Loucy (cell line): ENCODE results near the gene IL9.

ENCODE experiments used
- H2AFZ ChIP-seq: fragments of 200-600 bp; sonication (generic); 2 replicates; pipeline ENCODE4 v1.6.0; 2016; ENCODE audit warnings: antibody characterized with exemption, mild to moderate bottlenecking, low read length, moderate library complexity
- H3F3A ChIP-seq: fragments of 200-600 bp; 2 replicates; pipeline ENCODE4 v1.6.0; 2016; ENCODE audit warnings: antibody characterized with exemption, low read depth, mild to moderate bottlenecking
- H3K27me3 ChIP-seq: fragments of 200-600 bp; sonication (generic); 2 replicates; pipeline ENCODE4 v1.6.1; 2014; ENCODE audit warnings: low read length, mild to moderate bottlenecking; ENCODE audit not compliant: insufficient read depth, poor library complexity, severe bottlenecking
- H3K36me3 ChIP-seq: fragments of 200-600 bp; sonication (generic); 2 replicates; pipeline ENCODE4 v1.6.1; 2016; ENCODE audit warnings: low read length; ENCODE audit not compliant: insufficient read depth
- H3K4me1 ChIP-seq: fragments of 200-600 bp; sonication (generic); 2 replicates; pipeline ENCODE4 v1.5.1; 2014; ENCODE audit warnings: low read length, mild to moderate bottlenecking; ENCODE audit not compliant: insufficient read depth, poor library complexity, severe bottlenecking
- H3K4me2 ChIP-seq: fragments of 200-600 bp; sonication (generic); 2 replicates; pipeline ENCODE4 v1.6.0; 2014; ENCODE audit warnings: antibody characterized with exemption, low read length, low read depth, mild to moderate bottlenecking; ENCODE audit not compliant: poor library complexity, severe bottlenecking
- H3K4me3 ChIP-seq: fragments of 200-600 bp; sonication (generic); 2 replicates; pipeline ENCODE4 v1.5.1; 2014; ENCODE audit warnings: low read length, mild to moderate bottlenecking, mixed read lengths; ENCODE audit not compliant: poor library complexity, severe bottlenecking
- H3K79me2 ChIP-seq: fragments of 200-600 bp; sonication (generic); 2 replicates; pipeline ENCODE4 v1.6.1; 2014; ENCODE audit warnings: low read length; ENCODE audit not compliant: insufficient read depth
- H3K9ac ChIP-seq: fragments of 200-600 bp; sonication (generic); 2 replicates; pipeline ENCODE4 v1.6.0; 2014; ENCODE audit warnings: mild to moderate bottlenecking, low read depth, low read length, moderate library complexity; ENCODE audit not compliant: poor library complexity, severe bottlenecking
- H3K9me2 ChIP-seq: fragments of 200-600 bp; sonication (generic); replicated peaks from 2 replicates; pipeline ENCODE4 v1.6.1; 2016; ENCODE audit warnings: low read depth, low read length, mixed read lengths
- H3K9me3 ChIP-seq: fragments of 200-600 bp; sonication (generic); 2 replicates; pipeline ENCODE4 v1.6.1; 2014; ENCODE audit warnings: mild to moderate bottlenecking, antibody characterized with exemption, low read length, low read depth; ENCODE audit not compliant: insufficient read depth
- H4K20me1 ChIP-seq: fragments of 200-600 bp; sonication (generic); 2 replicates; pipeline ENCODE4 v1.6.0; 2014; ENCODE audit warnings: antibody characterized with exemption, low read length, mild to moderate bottlenecking; ENCODE audit not compliant: insufficient read depth, poor library complexity, severe bottlenecking
- CTCF ChIP-seq: fragments of 200-600 bp; sonication (generic); conservative IDR thresholded peaks from 2 replicates; pipeline ENCODE4 v1.5.1; 2014; ENCODE audit warnings: mild to moderate bottlenecking, antibody characterized with exemption, low read length
- EZH2phosphoT487 ChIP-seq: fragments of 200-600 bp; IDR thresholded peaks from 2 replicates; pipeline ENCODE4 v1.6.1; 2018; ENCODE audit warnings: antibody characterized with exemption, mild to moderate bottlenecking, moderate library complexity, borderline replicate concordance

Gene IL9

GRCh38 chr5:135901633-135902032, 6.0 kb upstream of the IL9 start:
- Histone ChIP-seq H3K4me1 (no peaks in the 10 kb centered on the region), H3K27me3 (peaks cover 6% of the 10 kb centered on the region), H3K9ac (no peak overlapping the region), H2AFZ (no peak overlapping the region), H4K20me1 (no peaks in the 10 kb centered on the region), H3K9me3 (no peaks in the 10 kb centered on the region), H3K36me3 (no peaks in the 10 kb centered on the region), H3K9me2 (no peaks in the 10 kb centered on the region), H3K79me2 (no peaks in the 10 kb centered on the region), H3K4me3 (no peak overlapping the region), H3F3A (no peaks in the 10 kb centered on the region), H3K4me2 (no peak overlapping the region)
- no peak for TF ChIP-seq CTCF
- TF ChIP-seq EZH2phosphoT487: no peak

GRCh38 chr5:135900276-135900675, 4.6 kb upstream of the IL9 start:
- H3K36me3 ChIP-seq: no peaks in the 10 kb centered on the region
- H3K4me1 ChIP-seq: no peaks in the 10 kb centered on the region
- no peaks in the 10 kb centered on the region for H3F3A ChIP-seq
- no peak overlapping the region for H2AFZ ChIP-seq
- H3K79me2 ChIP-seq: no peaks in the 10 kb centered on the region
- no peak for TF ChIP-seq EZH2phosphoT487
- no peak for TF ChIP-seq CTCF
- no peak overlapping the region for H3K9ac ChIP-seq
- no peaks in the 10 kb centered on the region for H4K20me1 ChIP-seq
- peaks cover 6% of the 10 kb centered on the region for H3K27me3 ChIP-seq
- no peaks in the 10 kb centered on the region for H3K9me3 ChIP-seq
- H3K4me3 ChIP-seq: no peak overlapping the region
- no peaks in the 10 kb centered on the region for H3K9me2 ChIP-seq
- no peak overlapping the region for H3K4me2 ChIP-seq

- no peak overlapping the region for H3K9ac ChIP-seq
- no peak overlapping the region for H2AFZ ChIP-seq
- H3K4me2 ChIP-seq: no peak overlapping the region
- H3K79me2 ChIP-seq: no peaks in the 10 kb centered on the region
- H3K9me2 ChIP-seq: no peaks in the 10 kb centered on the region
- no peaks in the 10 kb centered on the region for H3K4me1 ChIP-seq
- TF ChIP-seq CTCF (no peak), EZH2phosphoT487 (no peak)
- H4K20me1 ChIP-seq: no peaks in the 10 kb centered on the region
- H3K4me3 ChIP-seq: no peak overlapping the region
- H3K36me3 ChIP-seq: no peaks in the 10 kb centered on the region
- H3F3A ChIP-seq: no peaks in the 10 kb centered on the region
- H3K9me3 ChIP-seq: no peaks in the 10 kb centered on the region
- peaks cover 2% of the 10 kb centered on the region for H3K27me3 ChIP-seq
Measured at GRCh38 chr5:135898651-135899050, 3.0 kb upstream of the IL9 start.
